Stimulated activated CD8-positive, alpha-beta memory T cell treated with anti-CD3 and anti-CD28 coated beads, Interleukin-7, amount 100 ng/mL, for 24 hours (primary cell): ENCODE results near the gene CGB3.
"Not testable (repeated sequence)": the region's sequence is repeated elsewhere in the genome, so short reads cannot be mapped to it uniquely, and the experiment has no call there.

ENCODE experiments used
- DNase-seq: peaks from one replicate; pipeline ENCODE4 v3.0.0-alpha.2; 2020; ENCODE audit warnings: low read depth

The CGB3 gene

GRCh38 chr19:49024233-49024632 lies at the start of gene CGB3:
Gene CGB3, minus strand, starts transcription at chr19:49024333. Its CDS starts 362 bp downstream, at chr19:49023971.
- not testable (repeated sequence) for DNase-seq

GRCh38 chr19:49071860-49072547 lies 47.9 kb upstream of the CGB3 start:
- DNase-seq = no peak

GRCh38 chr19:49070416-49070815 lies 46.3 kb upstream of the CGB3 start:
- DNase-seq = no peak

GRCh38 chr19:49069026-49069425 lies 44.9 kb upstream of the CGB3 start:
- no peak for DNase-seq

- no peak for DNase-seq
Observed at GRCh38 chr19:49067554-49067953, 43.4 kb upstream of the CGB3 start.

GRCh38 chr19:49065905-49066512 lies 41.9 kb upstream of the CGB3 start:
- DNase-seq = no peak

- DNase-seq = no peak
Observed at GRCh38 chr19:49064768-49065611, 40.9 kb upstream of the CGB3 start, which contains the start of gene NTF4. Gene NTF4, minus strand, starts transcription at chr19:49064818. Its CDS starts 2,821 bp downstream, at chr19:49061997.

GRCh38 chr19:49064029-49064629 lies 40.0 kb upstream of the CGB3 start:
- DNase-seq = no peak

GRCh38 chr19:49061445-49061844 lies 37.3 kb upstream of the CGB3 start:
- DNase-seq = no peak

- no peak for DNase-seq
Observed at GRCh38 chr19:49061000-49061399, 36.9 kb upstream of the CGB3 start.

GRCh38 chr19:49059053-49059452 lies 34.9 kb upstream of the CGB3 start:
- DNase-seq = no peak

GRCh38 chr19:49058562-49058961 lies 34.4 kb upstream of the CGB3 start:
- no peak for DNase-seq

- DNase-seq = peak; percentile 9
Observed at GRCh38 chr19:49057636-49058234, 33.6 kb upstream of the CGB3 start, which contains the start of gene CGB7. Gene CGB7, minus strand, starts transcription at chr19:49057749. Its CDS starts 2,374 bp downstream, at chr19:49055375.

GRCh38 chr19:49056902-49057596 lies 32.9 kb upstream of the CGB3 start:
- DNase-seq = not testable (repeated sequence)

- DNase-seq = no peak
Observed at GRCh38 chr19:49056101-49056901, 32.2 kb upstream of the CGB3 start.

GRCh38 chr19:49050376-49051033 lies 26.4 kb upstream of the CGB3 start:
- DNase-seq = not testable (repeated sequence)

GRCh38 chr19:49049834-49050233 lies 25.7 kb upstream of the CGB3 start:
- DNase-seq = not testable (repeated sequence)

GRCh38 chr19:49049011-49049410 lies 24.9 kb upstream of the CGB3 start, which contains the start of gene CGB8:
Gene CGB8, minus strand, starts transcription at chr19:49049111. Its CDS starts 372 bp downstream, at chr19:49048739.
- DNase-seq = not testable (repeated sequence)

GRCh38 chr19:49043548-49043947 lies 19.4 kb upstream of the CGB3 start, which contains the start of gene CGB5:
Gene CGB5, plus strand, starts transcription at chr19:49043848. Its CDS starts 362 bp downstream, at chr19:49044210.
- DNase-seq = not testable (repeated sequence)
